ENCODE measurements around the gene UNC119. TPM values are rescaled to one million over a fixed set of nuclear protein-coding genes. Genes with fewer than 3 reads are reported as not detected.

Gene UNC119
- total RNA-seq, 2 experiments from 2014 or later: 27.8 to 35.8 TPM

DNA sequence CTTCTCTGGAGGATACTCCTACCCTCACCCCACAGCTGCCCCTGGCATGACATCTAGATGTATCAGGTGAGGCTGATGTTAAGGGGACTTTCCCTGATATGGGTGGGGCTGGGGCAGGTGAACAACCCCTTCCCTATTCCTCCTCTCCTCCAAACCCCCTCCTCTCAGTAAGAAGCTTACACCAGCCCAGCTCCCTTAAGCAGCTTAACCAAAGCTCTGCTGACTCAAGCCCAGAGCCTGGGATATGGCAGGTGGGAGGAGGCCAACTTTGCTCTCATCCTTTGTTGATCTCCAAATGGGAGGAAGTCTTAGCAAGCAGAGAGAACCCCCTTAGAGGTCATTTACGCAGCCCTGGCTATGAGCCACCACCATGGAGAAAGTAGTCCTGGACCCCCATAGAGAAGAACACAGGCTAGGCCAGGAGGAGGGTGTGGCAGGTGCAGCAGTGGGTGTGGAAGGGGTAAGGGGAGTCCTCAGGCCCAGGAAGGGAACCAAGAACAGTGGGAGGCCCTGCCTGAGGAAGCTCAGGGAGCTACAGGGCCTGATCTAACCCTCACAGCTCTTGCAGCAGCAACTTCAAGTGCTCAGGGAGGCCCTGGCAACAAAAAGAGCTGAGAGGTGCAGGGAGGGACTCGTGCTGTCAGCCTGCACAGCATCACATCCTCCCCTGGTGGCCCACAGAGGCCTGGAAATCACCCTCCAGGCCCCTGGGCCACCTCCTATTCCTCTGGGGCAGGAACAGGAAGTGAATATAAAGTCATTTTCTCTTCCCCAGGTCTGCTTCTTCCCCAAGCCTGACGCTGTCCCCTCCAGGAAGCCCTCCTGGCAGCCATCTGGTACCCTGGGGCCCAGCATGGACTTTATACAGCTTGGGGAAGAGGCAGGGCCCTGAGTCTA is 2.9 kb downstream of the UNC119 start:
- POLR2A ChIA-PET: interaction anchor here (1.1 to 2.2 kb wide), 2 partner anchors 22 to 50 kb away, joined by 3 to 5 read pairs; partner anchors contain the start of gene PIGS
- CTCF ChIA-PET: interaction anchor here (0.9 to 4.2 kb wide), 9 partner anchors 9 to 66 kb away, joined by 3 to 16 read pairs (median 6); partner anchors contain the start of genes ALDOC and PIGS

DNA sequence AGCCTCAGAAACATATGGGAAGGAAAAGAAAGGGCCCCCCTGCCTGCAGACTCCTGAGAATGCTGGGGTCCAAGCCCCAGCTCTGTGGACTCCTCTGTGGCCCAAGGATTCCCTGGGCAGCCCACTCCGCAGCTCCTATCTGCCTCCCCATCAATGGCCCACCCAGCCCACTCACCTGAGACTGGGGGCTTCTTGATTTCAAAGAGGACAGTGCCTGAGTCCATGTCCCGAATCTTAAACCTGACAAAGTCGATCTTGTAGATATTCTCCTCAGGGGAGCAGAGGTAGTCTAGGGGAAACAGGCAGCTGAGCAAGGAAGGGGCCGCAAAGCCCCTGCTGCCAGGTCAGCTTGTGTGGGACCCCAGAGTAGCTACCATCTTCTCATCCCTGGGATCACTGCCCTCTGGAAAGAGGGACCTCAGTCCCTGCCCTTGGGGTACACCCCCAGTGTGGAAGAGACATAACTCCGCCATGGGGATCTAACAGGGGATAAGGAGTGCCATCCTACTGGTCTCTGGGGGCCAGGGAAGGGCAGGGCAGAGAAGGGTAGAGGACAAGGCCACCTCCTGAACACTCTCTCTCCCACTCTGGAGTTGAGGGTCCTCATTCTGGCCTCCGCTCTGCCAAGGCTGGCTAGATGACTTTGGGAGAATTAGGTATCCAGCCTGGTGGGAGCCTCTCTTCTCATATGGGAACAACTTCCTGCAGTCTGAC is 3.9 kb downstream of the UNC119 start:
- ChIA-PET CTCF (interaction anchor here (0.8 to 4.2 kb wide), 10 partner anchors 8 to 70 kb away, joined by 3 to 16 read pairs (median 6); partner anchors contain the start of genes PIGS and SPAG5), POLR2A (interaction anchor here (2.2 kb wide), 1 partner anchor 51 kb away, joined by 5 read pairs; no protein-coding TSS in a partner anchor)

DNA sequence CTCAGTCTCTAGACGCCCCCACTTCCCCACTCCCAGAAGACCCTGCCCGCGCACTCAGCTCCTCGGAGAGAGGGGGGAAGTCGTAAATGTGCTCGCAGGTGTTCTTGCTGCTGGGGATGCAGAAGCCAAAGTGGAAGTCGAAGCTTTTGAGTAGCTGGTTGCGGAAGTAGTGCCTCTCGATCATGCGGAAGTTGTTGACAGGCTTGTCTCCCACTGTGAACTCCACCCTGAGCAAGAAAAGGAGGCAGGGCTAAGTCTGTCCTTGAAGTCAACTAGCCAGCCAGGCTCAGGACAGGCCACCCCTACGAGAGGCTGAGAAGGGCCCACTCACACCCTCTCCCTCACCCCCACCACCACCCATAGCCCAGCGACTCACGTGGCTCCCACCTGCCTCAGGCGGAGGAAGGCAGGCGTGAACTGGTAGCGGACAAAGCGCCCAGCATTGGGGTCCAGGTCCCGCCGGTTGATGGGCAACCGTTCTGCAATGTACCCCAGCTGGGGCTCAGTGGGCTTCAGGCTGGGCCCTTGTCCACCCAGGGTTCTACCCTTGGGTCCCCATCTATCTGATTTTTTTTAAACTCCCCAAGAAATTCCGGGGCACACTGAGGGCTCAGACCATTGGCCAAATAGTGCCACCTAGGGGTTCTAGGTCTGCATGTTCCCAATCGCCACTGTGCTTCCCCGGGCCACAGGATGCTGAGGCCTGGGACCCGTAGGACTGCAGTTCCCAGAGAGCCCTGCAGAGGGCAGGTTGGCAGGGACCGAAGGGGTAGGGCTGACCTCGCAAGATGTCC is 4.6 kb downstream of the UNC119 start:
- ChIA-PET POLR2A (interaction anchor here (2.2 kb wide), 1 partner anchor 52 kb away, joined by 5 read pairs; no protein-coding TSS in a partner anchor), CTCF (interaction anchor here (1.0 to 4.2 kb wide), 8 partner anchors 11 to 71 kb away, joined by 3 to 16 read pairs (median 6); partner anchors contain the start of genes PIGS and SPAG5)

DNA sequence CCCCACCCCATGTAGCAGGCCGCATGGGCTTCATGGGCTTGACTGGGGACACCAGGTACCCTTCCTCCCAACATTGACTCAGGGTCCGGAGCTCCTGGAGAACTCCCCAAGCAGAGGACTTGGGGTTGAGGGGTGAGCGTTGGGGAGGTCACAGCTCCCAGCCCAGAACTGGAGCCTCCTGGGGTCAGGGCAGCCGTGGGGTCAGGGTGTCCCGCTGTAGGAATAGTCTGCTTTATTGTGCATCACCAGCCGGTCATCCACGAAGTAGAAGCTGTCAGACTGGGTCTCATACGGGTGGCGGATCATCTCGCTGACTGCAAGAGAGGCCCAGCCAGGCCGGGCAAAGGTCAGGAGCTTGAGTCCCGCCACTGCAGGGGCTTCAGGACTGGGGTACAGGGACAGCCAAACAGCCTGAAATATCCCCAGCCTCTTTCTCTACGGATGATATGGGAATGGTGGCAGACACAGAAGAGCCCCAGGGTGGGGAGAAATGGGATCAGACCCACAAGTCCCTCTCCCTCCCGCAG is 5.3 kb downstream of the UNC119 start:
- CTCF ChIA-PET: interaction anchor here (1.5 to 4.2 kb wide), 6 partner anchors 10 to 52 kb away, joined by 4 to 16 read pairs (median 6); partner anchors contain the start of genes PIGS and SPAG5
- POLR2A ChIA-PET: no interaction called here

DNA sequence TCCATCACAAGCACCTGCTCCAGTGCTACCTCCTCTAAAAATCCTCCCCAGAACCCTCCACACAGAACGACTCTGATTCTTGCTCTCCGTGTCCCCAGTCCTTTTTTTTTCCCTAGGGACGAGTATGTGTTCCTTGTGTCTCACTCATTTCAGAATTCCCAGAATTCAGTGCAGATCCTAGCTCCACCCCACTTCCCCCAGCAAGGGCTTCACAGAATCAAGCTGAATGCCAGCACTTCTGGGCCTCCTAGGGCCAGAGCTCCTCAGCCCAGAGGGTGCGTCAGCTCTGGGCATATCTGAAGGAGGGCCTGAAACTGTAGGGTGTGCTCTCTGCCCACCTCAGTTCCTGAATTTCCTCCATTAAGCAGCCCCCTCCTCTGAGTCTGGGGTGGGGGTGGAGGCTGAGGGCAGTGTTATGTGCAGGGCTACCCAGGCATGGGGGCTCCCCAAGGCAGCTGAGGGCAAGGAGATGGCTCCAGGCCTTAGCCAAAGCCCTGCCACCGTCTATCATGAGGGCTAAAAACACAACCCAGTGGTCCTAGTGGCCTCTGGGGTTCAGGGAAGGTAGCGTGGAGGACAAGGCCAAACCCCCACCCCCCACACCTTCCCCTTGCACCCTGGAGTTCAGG is 6.5 kb downstream of the UNC119 start:
- CTCF ChIA-PET: interaction anchor here (0.6 to 4.2 kb wide), 4 partner anchors 9 to 67 kb away, joined by 3 to 16 read pairs (median 6); partner anchors contain the start of gene PIGS

DNA sequence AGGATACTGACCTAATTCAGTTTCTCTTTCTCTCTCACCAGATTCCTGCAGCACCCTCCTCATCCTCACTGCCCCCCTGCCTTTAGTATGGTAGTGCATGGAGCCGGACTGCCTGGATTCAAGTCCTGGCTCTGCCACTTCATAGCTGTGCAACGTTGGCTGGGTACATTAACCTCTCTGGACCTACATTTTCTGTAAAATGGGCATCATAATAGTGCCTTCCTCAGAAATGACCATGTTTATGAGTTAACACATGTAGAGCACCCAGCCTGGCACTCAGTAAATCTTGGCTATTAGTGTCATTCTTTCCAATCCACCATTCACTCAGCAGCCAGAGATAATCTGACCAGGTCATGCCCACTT is 7.3 kb downstream of the UNC119 start:
- CTCF ChIA-PET: interaction anchor here (0.9 kb wide), 1 partner anchor 67 kb away, joined by 3 read pairs; no protein-coding TSS in a partner anchor
- POLR2A ChIA-PET: no interaction called here

More for the DNA sequence above, 6.5 kb downstream of the UNC119 start:
- POLR2A ChIA-PET: no interaction called here

DNA sequence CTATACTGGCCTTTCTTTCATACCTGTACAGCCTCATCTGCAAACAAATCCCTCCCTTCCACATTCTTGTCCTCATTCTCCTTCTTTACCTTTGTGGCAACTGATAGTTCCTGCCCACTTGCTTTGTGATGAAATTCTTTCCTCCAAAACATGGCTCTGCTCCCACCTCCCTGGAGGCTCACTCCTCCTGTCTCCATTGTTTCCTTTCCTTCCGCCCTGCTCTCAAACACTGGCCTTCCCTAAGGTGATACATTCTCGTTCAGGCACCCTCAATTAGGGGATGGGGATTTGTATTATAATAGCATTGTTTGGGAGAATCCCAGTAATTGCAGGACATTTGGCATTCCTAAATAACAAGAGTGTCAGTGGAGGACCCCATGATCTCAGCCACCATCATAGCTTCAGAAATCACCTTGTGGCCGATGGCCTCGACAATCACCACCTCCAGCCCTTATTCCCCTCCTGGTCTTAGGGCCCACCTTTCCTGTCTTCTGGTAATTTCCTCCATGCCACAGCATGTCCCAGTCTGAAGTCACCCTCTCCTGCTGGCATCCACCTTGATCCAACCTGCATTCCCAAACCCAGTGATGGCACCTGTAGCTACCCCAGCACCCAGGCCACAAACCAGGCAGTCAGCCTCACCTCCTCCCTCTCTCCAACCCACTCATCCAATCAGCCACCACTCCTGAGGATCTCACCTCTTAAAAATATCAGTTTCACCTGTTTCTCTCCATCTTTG is 7.9 kb downstream of the UNC119 start:
- POLR2A ChIA-PET: no interaction called here
- CTCF ChIA-PET: no interaction called here

DNA sequence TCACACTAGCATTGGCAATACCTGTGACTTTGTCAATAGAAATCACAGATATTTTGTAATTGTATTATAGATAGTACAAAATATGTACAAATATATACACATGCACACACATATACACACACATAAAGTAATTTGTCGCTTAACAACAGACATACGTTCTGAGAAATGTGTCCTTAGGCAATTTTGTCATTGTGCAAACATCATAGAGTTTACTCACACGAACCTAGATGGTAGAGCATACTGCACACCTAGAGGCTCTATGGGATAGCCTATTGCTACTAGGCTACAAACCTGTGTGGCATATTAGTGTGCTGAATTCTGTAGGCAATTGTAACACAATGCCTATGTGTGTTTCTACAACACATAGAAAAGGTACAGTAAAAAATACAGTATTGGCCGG is 11.0 kb downstream of the UNC119 start:
- ChIA-PET CTCF (interaction anchor here (1.0 to 2.3 kb wide), 6 partner anchors 8 to 125 kb away, joined by 3 to 8 read pairs (median 5); no protein-coding TSS in a partner anchor), POLR2A (no interaction called here)

DNA sequence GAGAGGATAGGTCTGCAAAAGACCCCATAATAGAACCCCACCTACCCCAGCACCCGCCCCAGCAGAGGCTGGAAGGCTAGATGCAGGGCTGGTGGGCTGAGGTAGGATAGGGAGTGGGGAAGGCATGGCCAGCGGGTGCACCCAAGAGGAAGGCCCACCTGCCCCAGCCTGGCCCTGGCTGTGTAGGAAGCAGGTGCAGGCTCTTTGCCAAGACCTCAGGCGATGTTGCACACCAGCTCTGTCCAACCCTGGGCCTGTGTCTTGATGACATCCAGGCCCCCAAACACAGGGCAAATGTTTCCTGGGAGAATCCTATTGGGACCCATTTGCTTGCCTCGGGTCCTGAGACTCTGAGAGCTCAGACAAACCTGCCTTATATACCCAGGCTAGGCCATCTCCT is 12.2 kb downstream of the UNC119 start:
- ChIA-PET CTCF (interaction anchor here (0.7 to 2.3 kb wide), 11 partner anchors 9 to 319 kb away, joined by 3 to 8 read pairs (median 4); no protein-coding TSS in a partner anchor), POLR2A (interaction anchor here (0.6 kb wide), 1 partner anchor 154 kb away, joined by 8 read pairs; no protein-coding TSS in a partner anchor)

DNA sequence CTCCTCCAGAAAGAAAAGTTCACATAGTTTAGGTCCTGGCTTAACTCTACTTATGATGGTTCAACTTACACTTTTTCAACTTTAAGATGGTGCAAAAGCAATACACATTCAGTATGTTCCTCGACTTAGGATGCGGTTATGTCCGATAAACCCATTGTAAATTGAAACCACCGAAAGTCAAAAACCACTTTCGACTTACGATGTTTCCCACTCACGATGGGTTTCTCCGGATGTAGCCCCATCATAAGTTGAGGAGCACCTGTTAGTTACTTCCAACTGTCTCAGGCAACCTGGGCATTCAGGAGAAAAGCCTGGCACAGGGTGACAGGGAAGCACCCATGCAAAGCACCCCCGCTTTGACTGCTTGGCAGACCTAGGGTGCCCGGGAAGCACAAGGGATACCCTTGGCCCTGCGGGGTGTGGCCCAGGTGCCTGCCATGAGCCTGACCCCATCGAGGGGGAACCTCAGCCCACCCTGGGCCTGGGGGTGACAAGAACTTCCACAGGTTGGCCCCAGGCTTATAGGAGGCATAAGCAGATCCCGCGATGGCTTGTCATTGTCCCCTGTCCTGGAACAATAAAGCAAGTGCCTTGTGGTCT is 14.0 kb downstream of the UNC119 start:
- ChIA-PET POLR2A (no interaction called here), CTCF (interaction anchor here (1.5 to 1.9 kb wide), 2 partner anchors 13 to 43 kb away, joined by 4 to 5 read pairs; no protein-coding TSS in a partner anchor)

DNA sequence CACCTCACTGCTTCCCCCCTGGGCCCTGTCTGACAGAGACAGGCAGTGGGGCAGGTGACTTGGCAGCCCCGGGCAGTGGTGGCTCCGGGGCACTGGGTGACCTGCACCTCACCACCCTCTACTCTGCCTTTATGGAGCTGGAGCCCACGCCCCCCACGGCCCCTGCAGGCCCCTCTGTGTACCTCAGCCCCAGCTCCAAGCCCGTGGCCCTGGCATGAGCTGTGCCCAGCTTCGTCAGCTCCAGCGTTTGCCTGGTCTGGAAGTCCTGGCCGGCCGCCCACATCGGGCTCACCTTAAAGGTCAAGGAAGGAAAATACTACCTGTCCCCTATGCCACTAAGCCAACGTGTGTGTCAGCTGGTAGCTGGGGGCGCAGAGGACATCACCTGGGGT is 15.2 kb downstream of the UNC119 start:
- POLR2A ChIA-PET: no interaction called here
- CTCF ChIA-PET: interaction anchor here (0.6 to 2.3 kb wide), 4 partner anchors 10 to 42 kb away, joined by 3 to 16 read pairs (median 4); no protein-coding TSS in a partner anchor

DNA sequence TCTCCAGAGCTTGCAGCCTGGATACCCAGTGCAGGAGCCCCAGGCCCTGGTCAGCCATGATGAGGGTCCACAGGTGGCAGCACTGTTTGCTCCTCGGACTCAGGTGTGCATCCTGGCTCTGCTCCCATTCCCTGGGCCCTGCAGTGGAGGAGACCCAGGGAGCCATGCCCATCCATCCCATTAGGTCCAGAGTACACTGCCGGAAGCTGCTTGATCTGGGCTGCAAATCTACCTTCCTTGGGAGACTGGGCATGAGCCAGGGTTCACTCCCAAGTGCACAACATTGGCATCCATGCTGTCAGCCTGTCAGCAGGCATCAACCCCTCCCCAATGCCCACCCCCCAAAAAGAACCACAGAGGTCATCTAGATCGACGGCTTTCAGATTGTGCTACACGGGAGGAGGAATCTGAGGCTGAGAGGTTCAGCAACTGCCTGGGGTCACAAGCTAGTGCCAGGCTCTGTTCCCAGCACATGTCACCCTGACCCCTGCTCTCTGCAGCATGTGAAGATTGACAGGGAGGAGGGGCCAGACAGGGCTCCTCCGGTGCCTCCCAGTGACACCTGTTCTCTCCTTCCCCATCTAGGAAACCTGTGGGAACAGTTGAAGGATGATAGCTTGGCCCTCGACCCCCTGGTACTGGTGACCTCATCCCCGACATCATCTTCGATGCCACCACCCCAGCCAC is 15.7 kb downstream of the UNC119 start:
- POLR2A ChIA-PET: no interaction called here
- CTCF ChIA-PET: interaction anchor here (0.6 to 2.3 kb wide), 4 partner anchors 11 to 41 kb away, joined by 3 to 16 read pairs (median 4); no protein-coding TSS in a partner anchor

DNA sequence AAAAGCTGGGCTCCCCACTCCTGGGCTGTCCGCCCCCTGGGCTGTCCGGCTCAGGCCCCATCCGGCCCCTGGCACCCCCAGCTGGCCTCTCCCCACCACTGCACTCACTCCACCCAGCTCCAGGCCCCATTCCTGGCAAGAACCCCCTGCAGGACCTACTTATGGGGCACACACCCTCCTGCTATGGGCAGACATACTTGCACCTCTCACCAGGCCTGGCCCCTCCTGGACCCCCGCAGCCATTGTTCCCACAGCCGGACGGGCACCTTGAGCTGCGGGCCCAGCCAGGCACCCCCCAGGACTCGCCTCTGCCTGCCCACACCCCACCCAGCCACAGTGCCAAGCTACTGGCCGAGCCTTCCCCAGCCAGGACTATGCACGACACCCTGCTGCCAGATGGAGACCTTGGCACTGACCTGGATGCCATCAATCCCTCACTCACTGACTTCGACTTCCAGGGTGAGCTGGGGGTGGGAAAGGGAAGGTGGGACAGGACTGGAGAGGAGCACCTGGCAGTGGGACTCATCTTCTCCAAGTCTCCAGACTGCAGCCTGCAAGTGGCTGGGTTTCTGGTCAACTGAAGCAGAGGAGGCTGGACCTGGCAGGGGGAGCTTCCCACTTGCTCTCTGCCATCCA is 17.6 kb downstream of the UNC119 start:
- POLR2A ChIA-PET: no interaction called here
- CTCF ChIA-PET: no interaction called here

DNA sequence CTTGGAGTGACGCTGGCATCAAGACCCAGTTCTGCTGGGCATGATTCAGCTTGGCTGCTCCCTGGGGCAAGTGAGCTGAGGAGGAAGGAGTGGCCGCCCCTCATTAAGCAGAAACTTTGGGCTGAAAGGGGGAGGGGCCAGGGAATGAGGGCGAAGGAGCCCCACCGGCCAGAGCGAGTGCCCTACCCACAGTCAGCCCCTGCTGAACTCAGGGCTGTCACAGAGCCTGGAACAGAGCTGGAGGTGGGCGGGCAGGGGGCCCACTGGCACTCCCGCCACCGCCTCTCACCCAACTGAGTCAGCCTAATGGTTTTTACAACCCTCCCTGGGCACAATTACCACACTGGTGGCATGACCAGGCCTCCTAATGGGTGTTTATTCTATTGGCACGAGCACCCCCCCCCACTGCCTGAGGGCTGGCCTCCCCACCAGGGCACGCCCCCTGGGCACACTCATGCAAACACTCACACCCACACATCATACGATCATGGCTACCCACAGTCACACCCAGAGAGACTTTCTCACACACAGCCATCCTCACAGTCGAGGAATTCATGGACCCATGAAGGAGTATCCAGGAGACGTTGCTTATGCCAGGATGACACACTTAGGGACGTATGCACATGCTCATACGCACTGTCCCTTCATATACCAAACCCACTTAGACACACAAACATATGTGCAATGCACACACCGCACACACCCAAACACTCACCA is 19.2 kb downstream of the UNC119 start:
- POLR2A ChIA-PET: interaction anchor here (0.5 kb wide), 1 partner anchor 125 kb away, joined by 10 read pairs; no protein-coding TSS in a partner anchor
- CTCF ChIA-PET: no interaction called here
